ENCODE data around the gene CCL4L2.

- no peak for TF ChIP-seq CTCF (IDR thresholded peaks at IDR 0.05)
- no peak for TF ChIP-seq POLR2A (IDR thresholded peaks at IDR 0.05)
These were observed 22.0 kb upstream of the CCL4L2 start for GRCh38 chr17:36188891-36189306.
